HUES48 (cell line): Measurements from ENCODE around the gene PRKN.

ENCODE experiments used
- H3K27ac ChIP-seq: one replicate; pipeline ENCODE4 v1.7.0; 2013; ENCODE audit warnings: low read depth, low read length, inconsistent platforms
- H3K27me3 ChIP-seq: 2 replicates; pipeline ENCODE4 v1.6.1; 2013; ENCODE audit warnings: mild to moderate bottlenecking, low read length; ENCODE audit not compliant: control insufficient read depth, insufficient read depth
- H3K36me3 ChIP-seq: 2 replicates; pipeline ENCODE4 v1.6.1; 2013; ENCODE audit warnings: low read length; ENCODE audit not compliant: control insufficient read depth, insufficient read depth
- H3K4me1 ChIP-seq: 2 replicates; pipeline ENCODE4 v1.6.1; 2013; ENCODE audit warnings: mild to moderate bottlenecking, low read length; ENCODE audit not compliant: control insufficient read depth, insufficient read depth
- H3K4me3 ChIP-seq: 2 replicates; pipeline ENCODE4 v1.5.1; 2013; ENCODE audit warnings: mild to moderate bottlenecking, low read depth, low read length
- H3K9ac ChIP-seq: 2 replicates; pipeline ENCODE4 v1.6.1; 2013; ENCODE audit warnings: mild to moderate bottlenecking, low read depth, low read length, moderate library complexity
- H3K9me3 ChIP-seq: 2 replicates; pipeline ENCODE4 v1.6.1; 2013; ENCODE audit warnings: low read length; ENCODE audit not compliant: control insufficient read depth, insufficient read depth

The PRKN gene

GRCh38 chr6:162581988-162582780 lies 145.4 kb downstream of the PRKN start:
- no peaks in the 10 kb centered on the region for H3K27me3 ChIP-seq
- peaks cover 13% of the 10 kb centered on the region for H3K4me1 ChIP-seq
- no peak overlapping the region for H3K4me3 ChIP-seq
- H3K36me3 ChIP-seq: no peaks in the 10 kb centered on the region
- H3K9ac ChIP-seq: no peak overlapping the region
- H3K27ac ChIP-seq: no peak overlapping the region
- no peaks in the 10 kb centered on the region for H3K9me3 ChIP-seq

- H3K4me3 ChIP-seq: no peak overlapping the region
- H3K27ac ChIP-seq: no peak overlapping the region
- H3K9ac ChIP-seq: no peak overlapping the region
- no peaks in the 10 kb centered on the region for H3K36me3 ChIP-seq
- peaks cover 13% of the 10 kb centered on the region for H3K4me1 ChIP-seq
- H3K27me3 ChIP-seq: no peaks in the 10 kb centered on the region
- no peaks in the 10 kb centered on the region for H3K9me3 ChIP-seq
Observed at GRCh38 chr6:162580619-162581018, 146.9 kb downstream of the PRKN start.

GRCh38 chr6:162576016-162576415 lies 151.6 kb downstream of the PRKN start:
- Histone ChIP-seq H3K27me3 (no peaks in the 10 kb centered on the region), H3K4me1 (no peaks in the 10 kb centered on the region), H3K27ac (no peak overlapping the region), H3K9ac (no peak overlapping the region), H3K36me3 (no peaks in the 10 kb centered on the region), H3K4me3 (no peak overlapping the region), H3K9me3 (no peaks in the 10 kb centered on the region)

GRCh38 chr6:162572240-162572639 lies 155.3 kb downstream of the PRKN start:
- Histone ChIP-seq H3K27ac (no peak overlapping the region), H3K9me3 (no peaks in the 10 kb centered on the region), H3K4me3 (no peak overlapping the region), H3K27me3 (no peaks in the 10 kb centered on the region), H3K36me3 (no peaks in the 10 kb centered on the region), H3K4me1 (no peaks in the 10 kb centered on the region), H3K9ac (no peak overlapping the region)

GRCh38 chr6:162568266-162568665 lies 159.3 kb downstream of the PRKN start:
- no peaks in the 10 kb centered on the region for H3K4me1 ChIP-seq
- no peaks in the 10 kb centered on the region for H3K9me3 ChIP-seq
- H3K27ac ChIP-seq: no peak overlapping the region
- no peak overlapping the region for H3K4me3 ChIP-seq
- H3K36me3 ChIP-seq: no peaks in the 10 kb centered on the region
- no peaks in the 10 kb centered on the region for H3K27me3 ChIP-seq
- no peak overlapping the region for H3K9ac ChIP-seq

GRCh38 chr6:162562041-162562440 lies 165.5 kb downstream of the PRKN start:
- Histone ChIP-seq H3K36me3 (no peaks in the 10 kb centered on the region), H3K27me3 (no peaks in the 10 kb centered on the region), H3K9me3 (no peaks in the 10 kb centered on the region), H3K4me3 (no peak overlapping the region), H3K4me1 (no peaks in the 10 kb centered on the region), H3K27ac (no peak overlapping the region), H3K9ac (no peak overlapping the region)

GRCh38 chr6:162560891-162561290 lies 166.7 kb downstream of the PRKN start:
- H3K9me3 ChIP-seq: no peaks in the 10 kb centered on the region

GRCh38 chr6:162554531-162554930 lies 173.0 kb downstream of the PRKN start:
- H3K9me3 ChIP-seq: no peaks in the 10 kb centered on the region
- no peak overlapping the region for H3K4me3 ChIP-seq
- H3K4me1 ChIP-seq: no peaks in the 10 kb centered on the region
- no peak overlapping the region for H3K27ac ChIP-seq
- H3K36me3 ChIP-seq: no peaks in the 10 kb centered on the region
- H3K9ac ChIP-seq: no peak overlapping the region
- no peaks in the 10 kb centered on the region for H3K27me3 ChIP-seq

More at GRCh38 chr6:162560891-162561290, 166.7 kb downstream of the PRKN start:
- H3K4me3 ChIP-seq: no peak overlapping the region
- no peak overlapping the region for H3K27ac ChIP-seq
- no peaks in the 10 kb centered on the region for H3K4me1 ChIP-seq
- no peaks in the 10 kb centered on the region for H3K36me3 ChIP-seq
- no peaks in the 10 kb centered on the region for H3K27me3 ChIP-seq
- H3K9ac ChIP-seq: no peak overlapping the region

GRCh38 chr6:162546905-162547304 lies 180.7 kb downstream of the PRKN start:
- Histone ChIP-seq H3K9me3 (no peaks in the 10 kb centered on the region), H3K4me1 (peaks cover 4% of the 10 kb centered on the region; the same call in 1 of the 2 replicates), H3K9ac (no peak overlapping the region), H3K4me3 (no peak overlapping the region), H3K27ac (no peak overlapping the region), H3K36me3 (no peaks in the 10 kb centered on the region), H3K27me3 (no peaks in the 10 kb centered on the region)

- Histone ChIP-seq H3K36me3 (no peaks in the 10 kb centered on the region), H3K9ac (no peak overlapping the region), H3K27me3 (no peaks in the 10 kb centered on the region), H3K4me1 (peaks cover 4% of the 10 kb centered on the region; the same call in 1 of the 2 replicates), H3K27ac (no peak overlapping the region), H3K9me3 (no peaks in the 10 kb centered on the region), H3K4me3 (no peak overlapping the region)
Observed at GRCh38 chr6:162543221-162543620, 184.3 kb downstream of the PRKN start.

GRCh38 chr6:162541019-162541601 lies 186.5 kb downstream of the PRKN start:
- no peak overlapping the region for H3K27ac ChIP-seq
- H3K36me3 ChIP-seq: no peaks in the 10 kb centered on the region
- no peak overlapping the region for H3K4me3 ChIP-seq
- H3K9ac ChIP-seq: no peak overlapping the region
- H3K9me3 ChIP-seq: no peaks in the 10 kb centered on the region
- H3K27me3 ChIP-seq: no peaks in the 10 kb centered on the region
- H3K4me1 ChIP-seq: peaks cover 3% of the 10 kb centered on the region; the same call in 1 of the 2 replicates
